ENCODE measurements around the gene PFKFB2. TPM values are rescaled to one million over a fixed set of nuclear protein-coding genes. Genes with fewer than 3 reads are reported as not detected.

The PFKFB2 gene
- total RNA-seq, 1 donor = 5.1 TPM

- peaks cover 22% of the 10 kb centered on the region for H3K4me1 ChIP-seq (ENCODE audit: insufficient read depth, low read length)
- H3K4me3 ChIP-seq (ENCODE audit: low read length) = no peak overlapping the region
Observed at GRCh38 chr1:207047505-207047904, 5.6 kb upstream of the PFKFB2 start.

GRCh38 chr1:207048041-207048440 lies 5.0 kb upstream of the PFKFB2 start:
- H3K4me3 ChIP-seq (ENCODE audit: low read length) = no peak overlapping the region
- H3K4me1 ChIP-seq (ENCODE audit: insufficient read depth, low read length) = peaks cover 24% of the 10 kb centered on the region
- no peaks in the 10 kb centered on the region for H3K9me3 ChIP-seq (ENCODE audit: low read depth, low read length)
- H3K27me3 ChIP-seq (ENCODE audit: insufficient read depth, low read length) = no peaks in the 10 kb centered on the region

More at GRCh38 chr1:207047505-207047904, 5.6 kb upstream of the PFKFB2 start:
- H3K9me3 ChIP-seq (ENCODE audit: low read depth, low read length) = no peaks in the 10 kb centered on the region
- no peaks in the 10 kb centered on the region for H3K27me3 ChIP-seq (ENCODE audit: insufficient read depth, low read length)

- H3K27me3 ChIP-seq (ENCODE audit: insufficient read depth, low read length) = no peaks in the 10 kb centered on the region
- no peak overlapping the region for H3K4me3 ChIP-seq (ENCODE audit: low read length)
- peaks cover 33% of the 10 kb centered on the region for H3K4me1 ChIP-seq (ENCODE audit: insufficient read depth, low read length)
- H3K9me3 ChIP-seq (ENCODE audit: low read depth, low read length) = no peaks in the 10 kb centered on the region
Observed at GRCh38 chr1:207049054-207049453, 4.0 kb upstream of the PFKFB2 start.

- H3K4me1 ChIP-seq (ENCODE audit: insufficient read depth, low read length) = peaks cover 37% of the 10 kb centered on the region
- H3K4me3 ChIP-seq (ENCODE audit: low read length) = no peak overlapping the region
- H3K9me3 ChIP-seq (ENCODE audit: low read depth, low read length) = no peaks in the 10 kb centered on the region
- no peaks in the 10 kb centered on the region for H3K27me3 ChIP-seq (ENCODE audit: insufficient read depth, low read length)
Observed at GRCh38 chr1:207049514-207049913, 3.6 kb upstream of the PFKFB2 start.

GRCh38 chr1:207049974-207050391 lies 3.1 kb upstream of the PFKFB2 start:
- Histone ChIP-seq H3K4me1 (ENCODE audit: insufficient read depth, low read length) (peaks cover 42% of the 10 kb centered on the region), H3K27me3 (ENCODE audit: insufficient read depth, low read length) (no peaks in the 10 kb centered on the region), H3K4me3 (ENCODE audit: low read length) (peak overlapping the region; percentile 77), H3K9me3 (ENCODE audit: low read depth, low read length) (no peaks in the 10 kb centered on the region)

GRCh38 chr1:207050480-207051190 lies 2.4 kb upstream of the PFKFB2 start:
- H3K27me3 ChIP-seq (ENCODE audit: insufficient read depth, low read length) = no peaks in the 10 kb centered on the region
- H3K9me3 ChIP-seq (ENCODE audit: low read depth, low read length) = no peaks in the 10 kb centered on the region
- peaks cover 48% of the 10 kb centered on the region for H3K4me1 ChIP-seq (ENCODE audit: insufficient read depth, low read length)
- peak overlapping the region; percentile 77 for H3K4me3 ChIP-seq (ENCODE audit: low read length)

- H3K27me3 ChIP-seq (ENCODE audit: insufficient read depth, low read length) = no peaks in the 10 kb centered on the region
- no peaks in the 10 kb centered on the region for H3K9me3 ChIP-seq (ENCODE audit: low read depth, low read length)
- H3K4me1 ChIP-seq (ENCODE audit: insufficient read depth, low read length) = peaks cover 51% of the 10 kb centered on the region
- peak within 1 kb of the TSS; percentile 77 for H3K4me3 ChIP-seq (ENCODE audit: low read length)
Observed at GRCh38 chr1:207051191-207051943, 1.7 kb upstream of the PFKFB2 start, which contains the start of gene YOD1. Gene YOD1, minus strand, starts transcription at chr1:207051208. Its CDS starts 178 bp downstream, at chr1:207051030.

GRCh38 chr1:207054491-207054890 lies 1.4 kb downstream of the PFKFB2 start:
- Histone ChIP-seq H3K27me3 (ENCODE audit: insufficient read depth, low read length) (no peaks in the 10 kb centered on the region), H3K4me3 (ENCODE audit: low read length) (no peak overlapping the region), H3K4me1 (ENCODE audit: insufficient read depth, low read length) (peaks cover 59% of the 10 kb centered on the region), H3K9me3 (ENCODE audit: low read depth, low read length) (no peaks in the 10 kb centered on the region)

- Histone ChIP-seq H3K9me3 (ENCODE audit: low read depth, low read length) (no peaks in the 10 kb centered on the region), H3K4me1 (ENCODE audit: insufficient read depth, low read length) (peaks cover 65% of the 10 kb centered on the region), H3K27me3 (ENCODE audit: insufficient read depth, low read length) (no peaks in the 10 kb centered on the region), H3K4me3 (ENCODE audit: low read length) (no peak overlapping the region)
Observed at GRCh38 chr1:207055386-207056001, 2.4 kb downstream of the PFKFB2 start.

- Histone ChIP-seq H3K27me3 (ENCODE audit: insufficient read depth, low read length) (no peaks in the 10 kb centered on the region), H3K9me3 (ENCODE audit: low read depth, low read length) (no peaks in the 10 kb centered on the region), H3K4me1 (ENCODE audit: insufficient read depth, low read length) (peaks cover 57% of the 10 kb centered on the region), H3K4me3 (ENCODE audit: low read length) (no peak overlapping the region)
Observed at GRCh38 chr1:207056673-207057072, 3.6 kb downstream of the PFKFB2 start.

- no peaks in the 10 kb centered on the region for H3K27me3 ChIP-seq (ENCODE audit: insufficient read depth, low read length)
- H3K4me3 ChIP-seq (ENCODE audit: low read length) = no peak overlapping the region
Observed at GRCh38 chr1:207058252-207058651, 5.2 kb downstream of the PFKFB2 start.

GRCh38 chr1:207058878-207059867 lies 6.1 kb downstream of the PFKFB2 start:
- Histone ChIP-seq H3K9me3 (ENCODE audit: low read depth, low read length) (no peaks in the 10 kb centered on the region), H3K4me3 (ENCODE audit: low read length) (no peak overlapping the region), H3K27me3 (ENCODE audit: insufficient read depth, low read length) (no peaks in the 10 kb centered on the region), H3K4me1 (ENCODE audit: insufficient read depth, low read length) (peaks cover 38% of the 10 kb centered on the region)

More at GRCh38 chr1:207058252-207058651, 5.2 kb downstream of the PFKFB2 start:
- Histone ChIP-seq H3K4me1 (ENCODE audit: insufficient read depth, low read length) (peaks cover 47% of the 10 kb centered on the region), H3K9me3 (ENCODE audit: low read depth, low read length) (no peaks in the 10 kb centered on the region)

- H3K4me1 ChIP-seq (ENCODE audit: insufficient read depth, low read length) = peaks cover 31% of the 10 kb centered on the region
- H3K27me3 ChIP-seq (ENCODE audit: insufficient read depth, low read length) = no peaks in the 10 kb centered on the region
- no peak overlapping the region for H3K4me3 ChIP-seq (ENCODE audit: low read length)
- H3K9me3 ChIP-seq (ENCODE audit: low read depth, low read length) = no peaks in the 10 kb centered on the region
Observed at GRCh38 chr1:207059881-207060280, 6.8 kb downstream of the PFKFB2 start.

GRCh38 chr1:207060596-207060995 lies 7.5 kb downstream of the PFKFB2 start:
- no peaks in the 10 kb centered on the region for H3K27me3 ChIP-seq (ENCODE audit: insufficient read depth, low read length)
- no peaks in the 10 kb centered on the region for H3K9me3 ChIP-seq (ENCODE audit: low read depth, low read length)
- peaks cover 24% of the 10 kb centered on the region for H3K4me1 ChIP-seq (ENCODE audit: insufficient read depth, low read length)
- H3K4me3 ChIP-seq (ENCODE audit: low read length) = no peak overlapping the region

Data from mononuclear cell (primary cell).